Measurements from ENCODE around the gene KLHL28.

KLHL28 gene

GRCh38 chr14:44961554-44962333 is at the start of gene KLHL28, which contains the start of gene TOGARAM1:
Gene KLHL28, minus strand, starts transcription at chr14:44961947. Its CDS starts 16,019 bp downstream, at chr14:44945928.
Gene TOGARAM1, plus strand, starts transcription at chr14:44962190. Its CDS starts 232 bp downstream, at chr14:44962422.
- peak; percentile 94 to 96 for DNase-seq

- DNase-seq = no peak
Measured at GRCh38 chr14:45003924-45004323, 42.2 kb upstream of the KLHL28 start.

- no peak for DNase-seq
Measured at GRCh38 chr14:44995770-44996294, 34.1 kb upstream of the KLHL28 start.

GRCh38 chr14:44995196-44995595 is 33.4 kb upstream of the KLHL28 start:
- no peak for DNase-seq

- no peak for DNase-seq
Measured at GRCh38 chr14:44990533-44990932, 28.8 kb upstream of the KLHL28 start.

- DNase-seq = no peak
Measured at GRCh38 chr14:44989497-44990440, 28.0 kb upstream of the KLHL28 start.

GRCh38 chr14:44988694-44989093 is 26.9 kb upstream of the KLHL28 start:
- DNase-seq = no peak

GRCh38 chr14:44982594-44982993 is 20.8 kb upstream of the KLHL28 start:
- no peak for DNase-seq

GRCh38 chr14:44981198-44981597 is 19.5 kb upstream of the KLHL28 start:
- no peak for DNase-seq

- no peak for DNase-seq
Measured at GRCh38 chr14:44979740-44980356, 18.1 kb upstream of the KLHL28 start.

GRCh38 chr14:44979273-44979672 is 17.5 kb upstream of the KLHL28 start:
- DNase-seq = no peak

- no peak for DNase-seq
Measured at GRCh38 chr14:44971459-44971858, 9.7 kb upstream of the KLHL28 start.

- DNase-seq = no peak
Measured at GRCh38 chr14:44970907-44971306, 9.2 kb upstream of the KLHL28 start.

GRCh38 chr14:44968714-44969113 is 7.0 kb upstream of the KLHL28 start:
- no peak for DNase-seq

- DNase-seq = no peak
Measured at GRCh38 chr14:44966601-44967336, 5.0 kb upstream of the KLHL28 start.

GRCh38 chr14:44963775-44964380 is 2.1 kb upstream of the KLHL28 start:
- no peak for DNase-seq

GRCh38 chr14:44963044-44963528 is 1.3 kb upstream of the KLHL28 start:
- no peak for DNase-seq

- peak in 1 of 2 donors; percentile 27 for DNase-seq
Measured at GRCh38 chr14:44962334-44963043, 742 bp upstream of the KLHL28 start.

- peak; percentile 50 to 58 for DNase-seq
Measured at GRCh38 chr14:44961151-44961553, 595 bp downstream of the KLHL28 start.

- DNase-seq = no peak
Measured at GRCh38 chr14:44960646-44961045, 1.1 kb downstream of the KLHL28 start.

- no peak for DNase-seq
Measured at GRCh38 chr14:44960146-44960545, 1.6 kb downstream of the KLHL28 start.
